ENCODE measurements around the gene BRI3. TPM values are rescaled to one million over a fixed set of nuclear protein-coding genes. Genes with fewer than 3 reads are reported as not detected.

The BRI3 gene
- total and polyA plus RNA-seq, 2 of the 8 experiments (the other 6 are each of a cell fraction or from before 2014, with no cell fraction given), result 77.5 to 93.4 TPM

GRCh38 chr7:98244871-98245270 is 36.6 kb upstream of the BRI3 start:
- Histone ChIP-seq H2BK5ac (ENCODE audit: low read depth, low read length) (no peak overlapping the region), H3K4ac (replicated peaks; ENCODE audit: insufficient read length, low read depth, low read length) (no peak overlapping the region), H2BK120ac (replicated peaks; ENCODE audit: low read depth, low read length) (no peak overlapping the region), H3K4me2 (ENCODE audit: insufficient read depth in 1 of 2, low read depth in 2 of 2, low read length in 2 of 2) (no peak overlapping the region), H3K36me3 (ENCODE audit: control insufficient read depth in 2 of 4, insufficient read depth in 4 of 4, low read length in 3 of 4) (no peaks in the 10 kb centered on the region), H3K79me2 (ENCODE audit: control insufficient read depth in 1 of 2, insufficient read depth in 2 of 2, low read length in 2 of 2) (no peaks in the 10 kb centered on the region), H4K5ac (ENCODE audit: insufficient read length, low read depth, low read length) (no peak overlapping the region), H4K20me1 (replicated peaks in 1 of 2; ENCODE audit: control insufficient read depth in 1 of 2, insufficient read depth in 2 of 2, low read length in 2 of 2) (peaks cover 0 to 3% of the 10 kb centered on the region in 2 experiments), H4K8ac (ENCODE audit: extremely low read depth, insufficient read depth, low read length) (no peak overlapping the region), H3K4me3 (ENCODE audit: extremely low read depth in 1 of 4, insufficient read depth in 2 of 4, low read depth in 3 of 4, low read length in 4 of 4) (no peak overlapping the region), H4K91ac (replicated peaks; ENCODE audit: insufficient read length, low read length) (no peak overlapping the region), H2AK5ac (ENCODE audit: low read depth, low read length) (no peak overlapping the region), H3K9ac (replicated peaks in 1 of 4; ENCODE audit: extremely low read depth in 1 of 4, low read depth in 3 of 4, low read length in 3 of 4) (no peak overlapping the region), H3K4me1 (replicated peaks in 1 of 4; ENCODE audit: control insufficient read depth in 3 of 4, insufficient read depth in 4 of 4, low read length in 3 of 4) (peaks cover 0 to 6% (median 0%) of the 10 kb centered on the region in 4 experiments; a peak in 3 of 7 replicates), H2BK15ac (ENCODE audit: low read length) (no peak overlapping the region), H3K27ac (ENCODE audit: low read depth, low read length) (no peak overlapping the region), H2BK20ac (ENCODE audit: low read length) (no peak overlapping the region), H3K56ac (replicated peaks; ENCODE audit: insufficient read length, low read depth, low read length) (no peak overlapping the region), H3K14ac (ENCODE audit: insufficient read length) (no peak overlapping the region), H2AFZ (ENCODE audit: low read length) (no peak overlapping the region), H3K18ac (ENCODE audit: extremely low read depth, low read length) (no peak overlapping the region), H3K79me1 (ENCODE audit: low read depth, low read length) (no peaks in the 10 kb centered on the region), H3K23me2 (ENCODE audit: low read depth, low read length) (peaks cover 8% of the 10 kb centered on the region; the same call in 1 of the 2 replicates), H3K9me3 (ENCODE audit: insufficient read depth in 2 of 2, low read depth in 1 of 2, low read length in 1 of 2) (no peaks in the 10 kb centered on the region), H2BK12ac (ENCODE audit: low read depth, low read length) (no peak overlapping the region), H3K23ac (ENCODE audit: insufficient read length) (no peak overlapping the region), H3K27me3 (replicated peaks in 1 of 4; ENCODE audit: control insufficient read depth in 3 of 4, extremely low read depth in 1 of 4, insufficient read depth in 3 of 4, low read length in 3 of 4) (no peaks in the 10 kb centered on the region; a peak in 1 of 7 replicates)
- 91% methylated on average over 13 of the region's 14 CpGs; no CpG with 5 or more reads in 1 of the 2 experiments for WGBS, 2 experiments (ENCODE audit: extremely low coverage in 1 of 2, insufficient coverage in 1 of 2, insufficient read length in 1 of 2, insufficient replicate concordance in 2 of 2, low coverage in 1 of 2, low lambda C conversion rate in 2 of 2, missing lambda C conversion rate in 1 of 2)
- POLR2A ChIA-PET (ENCODE audit: partially characterized antibody), result no interaction called here
- FAIRE-seq (no peak), DNase-seq (ENCODE audit: low read depth in 1 of 2, low spot score in 2 of 2) (no peak)
- TF ChIP-seq POU5F1 (IDR thresholded peaks at IDR 0.05; ENCODE audit: low read depth, low read length) (no peak), RFX5 (IDR thresholded peaks at IDR 0.05; ENCODE audit: borderline replicate concordance, low read depth, low read length) (no peak), PHF8 (conservative IDR thresholded peaks at IDR 0.05; ENCODE audit: low read depth, low read length) (no peak), SIN3A (conservative IDR thresholded peaks at IDR 0.05 in 1 of 2, IDR thresholded peaks at IDR 0.05 in 1 of 2; ENCODE audit: low read depth in 1 of 2, low read length in 2 of 2) (no peak), CBX8 (IDR thresholded peaks at IDR 0.05; ENCODE audit: borderline replicate concordance, low read depth, low read length) (no peak), HDAC6 (IDR thresholded peaks at IDR 0.05; ENCODE audit: low read depth, low read length) (no peak), GABPA (IDR thresholded peaks at IDR 0.05; ENCODE audit: borderline replicate concordance, insufficient read depth, low read length) (no peak), GTF2F1 (IDR thresholded peaks at IDR 0.05; ENCODE audit: borderline replicate concordance, low read depth, low read length) (no peak), KDM1A (IDR thresholded peaks at IDR 0.05; ENCODE audit: borderline replicate concordance, low read length) (no peak), JUN (IDR thresholded peaks at IDR 0.05; ENCODE audit: low read depth, low read length) (no peak), SIRT6 (IDR thresholded peaks at IDR 0.05; ENCODE audit: low read length) (no peak)
- CTCF ChIA-PET (ENCODE audit: partially characterized antibody), result interaction anchor here (1.3 to 1.7 kb wide), 2 partner anchors 23 to 24 kb away, joined by 3 to 4 read pairs; no protein-coding TSS in a partner anchor
